ENCODE measurements around the gene PAOX. TPM values are rescaled to one million over a fixed set of nuclear protein-coding genes. Genes with fewer than 3 reads are reported as not detected.

PAOX gene
- total and polyA plus RNA-seq, 2 of the 4 experiments (the other 2 are of a cell fraction), result 3.8 to 4.5 TPM

GRCh38 chr10:133377025-133377817 is 1.8 kb upstream of the PAOX start:
- peaks cover 8% of the 10 kb centered on the region; the same call in 1 of the 2 replicates for H3K9me1 ChIP-seq (ENCODE audit: insufficient read depth, low read length)
- H3K18ac ChIP-seq (ENCODE audit: low read depth, low read length), result no peak overlapping the region
- CTCF ChIA-PET, result interaction anchor here (0.7 kb wide), 1 partner anchor 16 kb away, joined by 3 read pairs; no protein-coding TSS in a partner anchor
- no peak overlapping the region for H4K5ac ChIP-seq (ENCODE audit: low read depth, low read length)
- in situ Hi-C loops (cut with MboI; ENCODE audit: low sequenced_read_pairs) (no loop called here), dilution Hi-C loops (cut with HindIII; ENCODE audit: low sequenced_read_pairs, unreplicated experiment) (no loop called here), intact Hi-C loops (cut with micrococcal nuclease) (loop anchor here (10.0 kb wide), 1 partner anchor 52 kb away; no protein-coding TSS in a partner anchor)
- H3K4me3 ChIP-seq (ENCODE audit: insufficient read depth, low read depth, low read length), result no peak overlapping the region
- ATAC-seq (ENCODE audit: low read depth) (no peak), DNase-seq (no peak)
- H3K4me1 ChIP-seq (ENCODE audit: control insufficient read depth, insufficient read depth, low read length), result peaks cover 7% of the 10 kb centered on the region
- H3K14ac ChIP-seq (replicated peaks; ENCODE audit: low read depth, low read length), result no peak overlapping the region
- H4K91ac ChIP-seq (ENCODE audit: insufficient read depth, low read depth, low read length), result no peak overlapping the region
- H3K27me3 ChIP-seq (ENCODE audit: control insufficient read depth, insufficient read depth, low read length), result no peaks in the 10 kb centered on the region
- no peak overlapping the region for H2BK5ac ChIP-seq (ENCODE audit: low read depth, low read length, poor library complexity, severe bottlenecking)
- no peak overlapping the region for H3K4me2 ChIP-seq (ENCODE audit: low read depth, low read length)
- peak overlapping the region; percentile 98 for H2AFZ ChIP-seq (replicated peaks; ENCODE audit: low read length, poor library complexity)
- no peak overlapping the region for H2BK120ac ChIP-seq (ENCODE audit: low read depth, low read length)
- no peak overlapping the region for H2BK20ac ChIP-seq (ENCODE audit: low read depth, low read length)
- H3K4ac ChIP-seq (ENCODE audit: low read depth, low read length), result no peak overlapping the region; the same call in 1 of the 2 replicates
- peaks cover 0 to 11% of the 10 kb centered on the region in 2 experiments for H3K79me1 ChIP-seq (ENCODE audit: low read depth in 1 of 2, low read length in 2 of 2)
- TF ChIP-seq RFX5 (IDR thresholded peaks at IDR 0.05; ENCODE audit: low read depth, low read length) (no peak), BHLHE40 (IDR thresholded peaks at IDR 0.05; ENCODE audit: low read depth, low read length) (no peak), RAD21 (IDR thresholded peaks at IDR 0.05; ENCODE audit: low read length) (no peak), MAZ (IDR thresholded peaks at IDR 0.05; ENCODE audit: borderline replicate concordance, low read depth, low read length) (no peak), CTCF (conservative IDR thresholded peaks at IDR 0.05; ENCODE audit: low read depth, low read length) (no peak), CHD1 (IDR thresholded peaks at IDR 0.05; ENCODE audit: low read depth, low read length) (no peak), MXI1 (IDR thresholded peaks at IDR 0.05; ENCODE audit: borderline replicate concordance, low read depth, low read length) (no peak), ELK1 (IDR thresholded peaks at IDR 0.05; ENCODE audit: borderline replicate concordance, low read depth, low read length) (no peak), POLR2A (IDR thresholded peaks at IDR 0.05; ENCODE audit: low read depth, low read length) (no peak), NFE2L2 (IDR thresholded peaks at IDR 0.05; ENCODE audit: low read depth, low read length) (no peak), USF2 (IDR thresholded peaks at IDR 0.05; ENCODE audit: low read depth, low read length) (no peak), CEBPB (IDR thresholded peaks at IDR 0.05; ENCODE audit: low read depth, low read length) (no peak), MAFK (IDR thresholded peaks at IDR 0.05; ENCODE audit: low read depth, low read length) (no peak)
- H3K36me3 ChIP-seq (ENCODE audit: control insufficient read depth, insufficient read depth, low read length), result peaks cover 2% of the 10 kb centered on the region
- H2BK15ac ChIP-seq (ENCODE audit: low read depth, low read length), result no peak overlapping the region
- POLR2A ChIA-PET (ENCODE audit: unreplicated experiment), result no interaction called here
- H3K27ac ChIP-seq (ENCODE audit: insufficient read depth, low read length), result no peak overlapping the region
- no peaks in the 10 kb centered on the region for H3K9me3 ChIP-seq (ENCODE audit: control insufficient read depth, insufficient read depth, low read length)
- H3K9ac ChIP-seq (ENCODE audit: low read depth, low read length), result no peak overlapping the region
- peak overlapping the region; percentile 16; the same call in 1 of the 2 replicates for H2AK5ac ChIP-seq (ENCODE audit: low read depth, low read length)
- no TSS peak for BruUV-seq (replicated peaks)
- H2AK9ac ChIP-seq (replicated peaks; ENCODE audit: low read depth, low read length, poor library complexity), result peak overlapping the region; percentile 70
- WGBS, 2 experiments (ENCODE audit: extremely low coverage in 2 of 2, insufficient read length in 1 of 2), result 94% methylated on average over 24 of the region's 30 CpGs; no CpG with 5 or more reads in 1 of the 2 experiments
- no peak overlapping the region for H3K56ac ChIP-seq (ENCODE audit: extremely low read depth, insufficient read depth, low read length)
- H4K20me1 ChIP-seq (ENCODE audit: insufficient read depth, low read length), result no peaks in the 10 kb centered on the region
- H3K23ac ChIP-seq (ENCODE audit: low read depth, low read length), result no peak overlapping the region; the same call in 1 of the 2 replicates
- no peak overlapping the region; a peak in 1 of 4 replicates for H4K8ac ChIP-seq (ENCODE audit: low read depth in 2 of 2, low read length in 2 of 2)
